Transverse colon (tissue), 4 donors: ENCODE data around the gene KRT81.

Source experiments
- CTCF ChIP-seq, 5 experiments: fragments of 200-600 bp in 3 of 5; fragments of 450-650 bp in 2 of 5; sonication (generic) in 3 of 5; IDR thresholded peaks; 1 replicate in 2 of 5; 2 replicates in 3 of 5; pipeline ENCODE4 v1.5.1; 2016 to 2017; ENCODE audit warnings: antibody characterized with exemption in 5 of 5, inconsistent platforms in 3 of 5, mild to moderate bottlenecking in 2 of 5, moderate library complexity in 1 of 5
- EP300 ChIP-seq: sonication (generic); formaldehyde crosslinking; IDR thresholded peaks from one replicate; pipeline ENCODE4 v1.6.1; 2017; ENCODE audit warnings: antibody characterized with exemption, low read depth
- POLR2A ChIP-seq: fragments of 450-650 bp; IDR thresholded peaks from one replicate; pipeline ENCODE4 v1.6.1; 2016; ENCODE audit warnings: antibody characterized with exemption, mild to moderate bottlenecking, moderate library complexity
- POLR2AphosphoS5 ChIP-seq, 3 donors: sonication (generic); formaldehyde crosslinking; IDR thresholded peaks; one replicate each; pipeline ENCODE4 v1.6.1; 2016; ENCODE audit warnings: antibody characterized with exemption in 3 of 3

- no peak for TF ChIP-seq CTCF (IDR thresholded peaks at IDR 0.05)
- no peak for TF ChIP-seq POLR2A
- no peak for TF ChIP-seq POLR2AphosphoS5 (IDR thresholded peaks at IDR 0.05)
- TF ChIP-seq EP300 = no peak
These were observed 24.8 kb downstream of the KRT81 start for GRCh38 chr12:52266514-52266913.
